NB4 (cell line): ENCODE results near the gene USP9X.

Source experiments
- DNase-seq: peaks from one replicate; pipeline ENCODE4 v3.0.0; 2010; ENCODE audit warnings: low read depth
- H3K4me3 ChIP-seq: one replicate; pipeline ENCODE4 v1.5.1; 2011; ENCODE audit warnings: mild to moderate bottlenecking, low read depth, low read length, moderate library complexity
- CTCF ChIP-seq: IDR thresholded peaks from one replicate; pipeline ENCODE4 v1.5.1; 2012; ENCODE audit warnings: low read depth, low read length
- MAX ChIP-seq: IDR thresholded peaks from 2 replicates; pipeline ENCODE4 v1.6.1; 2011; ENCODE audit warnings: low read depth, low read length
- MYC ChIP-seq: IDR thresholded peaks from 2 replicates; pipeline ENCODE4 v1.6.1; 2011; ENCODE audit warnings: low read depth, low read length
- POLR2A ChIP-seq: IDR thresholded peaks from 2 replicates; pipeline ENCODE4 v1.6.1; 2011; ENCODE audit warnings: mild to moderate bottlenecking; ENCODE audit not compliant: insufficient read length; ENCODE audit errors: extremely low read depth

USP9X gene

GRCh38 chrX:41122664-41123257 lies 37.5 kb downstream of the USP9X start:
- TF ChIP-seq CTCF (no peak), MAX (no peak), POLR2A (no peak), MYC (no peak)

GRCh38 chrX:41127477-41128192 lies 42.4 kb downstream of the USP9X start:
- no peak for TF ChIP-seq POLR2A
- no peak for TF ChIP-seq MYC
- TF ChIP-seq MAX = no peak
- no peak for TF ChIP-seq CTCF
- DNase-seq = no peak
- H3K4me3 ChIP-seq = no peak overlapping the region

More at GRCh38 chrX:41122664-41123257, 37.5 kb downstream of the USP9X start:
- H3K4me3 ChIP-seq = no peak overlapping the region
- no peak for DNase-seq

GRCh38 chrX:41128955-41129354 lies 43.7 kb downstream of the USP9X start:
- DNase-seq = no peak
- no peak overlapping the region for H3K4me3 ChIP-seq

GRCh38 chrX:41131766-41132165 lies 46.5 kb downstream of the USP9X start:
- DNase-seq = no peak
- H3K4me3 ChIP-seq = no peak overlapping the region
- TF ChIP-seq MYC (no peak), POLR2A (no peak), MAX (no peak), CTCF (no peak)

More at GRCh38 chrX:41128955-41129354, 43.7 kb downstream of the USP9X start:
- TF ChIP-seq CTCF (no peak), MAX (no peak), POLR2A (no peak), MYC (no peak)

- H3K4me3 ChIP-seq = no peak overlapping the region
These were observed 48.3 kb downstream of the USP9X start for GRCh38 chrX:41133551-41133950.

More at GRCh38 chrX:41133551-41133950, 48.3 kb downstream of the USP9X start:
- TF ChIP-seq MYC (no peak), POLR2A (no peak), CTCF (no peak), MAX (no peak)
- DNase-seq = no peak
